ENCODE results near the gene SMC1B.
"Not testable (repeated sequence)": the region's sequence is repeated elsewhere in the genome, so short reads cannot be mapped to it uniquely, and the experiment has no call there.

Gene SMC1B

DNA sequence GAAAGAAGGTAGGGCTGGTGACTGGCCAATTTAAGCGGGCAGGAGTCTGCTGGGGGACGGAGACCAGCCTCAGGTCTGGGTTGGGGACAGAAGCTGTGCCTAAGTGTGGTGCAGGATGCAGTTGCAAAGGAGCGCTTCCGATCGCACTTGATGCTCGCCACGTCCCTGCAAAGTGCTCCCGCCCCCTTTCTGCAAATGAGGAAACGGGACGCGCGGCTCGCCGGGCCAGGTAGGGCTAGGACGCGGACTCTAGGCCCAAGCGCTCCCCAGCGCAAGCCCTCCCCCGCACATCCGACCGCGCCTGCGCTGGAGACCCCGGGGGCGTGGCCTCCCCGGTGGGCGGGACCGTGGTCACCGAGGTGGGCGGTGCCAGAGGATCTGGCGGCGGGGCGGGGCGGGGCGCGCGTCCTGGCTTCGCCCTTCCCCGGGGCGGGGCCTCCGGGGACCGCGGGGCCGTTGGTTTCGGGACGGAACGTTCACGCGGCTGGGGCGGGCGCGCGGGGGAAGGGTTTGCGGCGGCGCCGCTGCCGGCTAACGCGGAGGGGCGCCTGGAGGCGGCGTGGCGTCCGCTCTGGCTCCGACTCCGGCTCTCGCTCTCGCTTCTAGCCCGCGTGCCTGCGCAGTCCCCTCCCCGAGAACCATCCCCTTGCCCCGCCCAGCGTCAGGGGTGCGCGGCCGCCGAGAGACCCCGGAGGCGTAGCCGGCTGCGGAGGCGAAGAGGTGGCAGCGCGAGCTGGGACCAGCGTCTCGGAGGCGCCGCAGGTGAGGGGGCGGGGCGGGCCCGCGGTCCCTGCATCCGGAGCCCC, 103.8 kb downstream of the SMC1B start, which contains the start of gene FAM118A:
Gene FAM118A, plus strand, starts transcription at position 513 of the 806 bp plus-strand sequence. CDS start 12,446 bp downstream, outside the sequence.
- DNase-seq (ENCODE audit: low spot score in 2 of 2): peak; percentile 100
- Mint-ChIP-seq H3K27me3 (no peaks in the 10 kb centered on the region), H3K27ac (peak within 1 kb of the TSS; percentile 93), H3K4me3 (peak within 1 kb of the TSS; percentile 90), H3K4me1 (peaks cover 31% of the 10 kb centered on the region), H3K9me3 (no peaks in the 10 kb centered on the region), H3K36me3 (no peaks in the 10 kb centered on the region)
- ATAC-seq (ENCODE audit: low read depth): peak; percentile 84

DNA sequence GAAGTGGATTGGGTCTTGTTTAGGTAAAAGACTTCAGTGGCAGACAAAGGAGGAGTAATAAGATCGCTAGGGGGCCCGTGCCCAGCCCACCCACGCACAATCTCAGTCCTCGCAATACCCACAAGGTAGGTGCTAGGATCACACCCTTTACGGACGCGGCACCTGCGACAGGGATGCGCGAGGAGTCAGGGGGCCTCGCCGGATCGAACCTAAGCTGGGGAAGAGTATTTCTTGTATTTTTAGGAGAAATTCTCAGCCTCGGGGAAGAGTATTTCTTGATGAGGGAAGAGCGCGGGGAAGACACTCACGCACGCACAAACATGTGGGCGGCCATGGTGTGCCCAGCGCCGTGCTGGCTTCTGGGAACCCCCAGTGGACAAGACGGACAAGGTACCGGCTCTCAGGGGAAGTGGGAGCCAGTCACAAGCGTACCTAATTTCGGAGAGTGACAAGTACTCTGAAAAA, 104.4 kb downstream of the SMC1B start:
- Mint-ChIP-seq H3K4me1 (peaks cover 26% of the 10 kb centered on the region), H3K27ac (peak overlapping the region; percentile 92), H3K4me3 (peak overlapping the region; percentile 90), H3K27me3 (no peaks in the 10 kb centered on the region), H3K36me3 (no peaks in the 10 kb centered on the region), H3K9me3 (no peaks in the 10 kb centered on the region)
- ATAC-seq (ENCODE audit: low read depth) (no peak), DNase-seq (ENCODE audit: low spot score in 2 of 2) (no peak)

DNA sequence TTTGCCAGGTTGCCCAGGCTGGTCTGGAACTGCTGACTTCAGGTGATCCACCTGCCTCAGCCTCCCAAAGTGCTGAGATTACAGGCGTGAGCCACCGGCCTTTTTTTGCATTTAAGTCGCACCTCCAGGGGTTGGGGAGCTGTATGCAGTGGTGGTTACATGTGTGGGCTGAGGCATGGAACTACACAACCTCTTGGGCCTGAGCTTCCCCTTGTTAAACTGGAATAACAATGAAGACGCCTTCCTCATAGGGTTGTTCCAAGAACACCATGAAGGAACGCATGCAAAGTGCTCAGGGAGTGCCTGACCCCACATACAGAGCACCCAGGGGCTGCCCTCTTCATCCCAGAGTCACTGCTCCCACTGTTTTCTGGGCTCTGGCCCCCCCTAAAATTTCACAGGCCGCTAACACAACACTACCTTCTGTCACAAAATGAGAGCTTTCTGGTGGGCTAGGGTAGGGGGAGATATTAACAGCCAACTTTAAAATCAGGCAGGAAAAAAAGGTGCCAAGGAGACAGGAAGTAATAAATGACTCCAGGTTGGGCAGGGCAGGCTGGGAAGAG, 104.9 kb downstream of the SMC1B start:
- H3K4me1 Mint-ChIP-seq: peaks cover 26% of the 10 kb centered on the region
- ATAC-seq (ENCODE audit: low read depth) (no peak), DNase-seq (ENCODE audit: low spot score in 2 of 2) (no peak)
- H3K27me3 Mint-ChIP-seq: no peaks in the 10 kb centered on the region
- H3K9me3 Mint-ChIP-seq: no peaks in the 10 kb centered on the region
- peak overlapping the region; percentile 90 for H3K4me3 Mint-ChIP-seq
- no peaks in the 10 kb centered on the region for H3K36me3 Mint-ChIP-seq
- H3K27ac Mint-ChIP-seq: peak overlapping the region; percentile 92

DNA sequence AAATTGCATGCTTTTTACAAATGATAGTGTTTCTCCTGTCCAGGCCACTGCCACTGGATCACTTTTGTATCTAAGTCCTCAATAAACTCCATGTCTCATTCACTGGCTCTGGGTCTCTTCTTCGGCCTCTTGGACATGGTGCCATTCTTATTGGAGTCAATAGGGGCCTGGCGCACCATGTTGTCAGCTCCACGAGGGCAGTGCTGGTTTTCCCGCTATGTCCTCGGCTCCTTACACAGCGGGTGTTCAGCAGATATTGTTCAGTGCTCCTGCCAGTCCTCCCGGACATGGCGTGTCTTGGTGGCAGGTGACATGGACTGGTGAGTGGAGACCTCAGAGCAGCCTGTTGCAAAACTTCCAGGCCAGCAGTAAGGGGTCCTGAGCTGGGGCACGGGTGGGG, 107.3 kb downstream of the SMC1B start:
- ATAC-seq (ENCODE audit: low read depth) (no peak), DNase-seq (ENCODE audit: low spot score in 2 of 2) (no peak)
- Mint-ChIP-seq H3K36me3 (no peaks in the 10 kb centered on the region), H3K4me1 (peaks cover 17% of the 10 kb centered on the region), H3K9me3 (no peaks in the 10 kb centered on the region), H3K4me3 (no peak overlapping the region), H3K27ac (no peak overlapping the region), H3K27me3 (no peaks in the 10 kb centered on the region)

DNA sequence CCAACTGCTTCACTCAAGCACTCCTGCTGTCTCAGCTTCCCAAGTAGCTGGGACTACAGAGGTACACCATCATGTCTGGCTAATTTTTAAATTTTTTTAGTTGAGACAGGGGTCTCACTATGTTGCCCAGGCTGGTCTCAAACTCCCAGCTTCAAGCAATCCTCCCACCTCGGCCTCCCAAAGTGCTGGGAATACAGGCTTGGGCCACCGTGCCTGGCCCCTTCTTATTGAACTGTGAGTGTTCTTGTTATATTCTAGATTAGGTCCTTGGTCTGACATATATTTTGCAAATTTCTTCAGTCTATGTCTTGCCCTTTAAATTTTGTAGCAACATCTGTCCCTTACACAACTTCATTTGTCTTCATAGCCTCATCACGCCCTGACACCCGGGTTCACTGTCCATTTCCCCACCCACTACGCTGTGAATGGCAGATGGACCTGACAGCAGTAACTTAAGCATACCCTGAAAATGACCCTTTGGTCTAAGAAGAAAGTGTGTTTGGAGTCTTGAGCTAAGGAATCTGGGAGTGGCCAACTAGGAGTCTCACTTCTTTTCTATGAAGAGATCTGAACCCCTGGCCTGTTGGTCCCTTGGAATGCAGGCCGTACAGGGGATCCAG, 107.8 kb downstream of the SMC1B start:
- DNase-seq (ENCODE audit: low spot score in 2 of 2): no peak
- ATAC-seq (ENCODE audit: low read depth): no peak
- Mint-ChIP-seq H3K4me3 (no peak overlapping the region), H3K9me3 (no peaks in the 10 kb centered on the region), H3K4me1 (peaks cover 11% of the 10 kb centered on the region), H3K27ac (no peak overlapping the region), H3K27me3 (no peaks in the 10 kb centered on the region), H3K36me3 (no peaks in the 10 kb centered on the region)

DNA sequence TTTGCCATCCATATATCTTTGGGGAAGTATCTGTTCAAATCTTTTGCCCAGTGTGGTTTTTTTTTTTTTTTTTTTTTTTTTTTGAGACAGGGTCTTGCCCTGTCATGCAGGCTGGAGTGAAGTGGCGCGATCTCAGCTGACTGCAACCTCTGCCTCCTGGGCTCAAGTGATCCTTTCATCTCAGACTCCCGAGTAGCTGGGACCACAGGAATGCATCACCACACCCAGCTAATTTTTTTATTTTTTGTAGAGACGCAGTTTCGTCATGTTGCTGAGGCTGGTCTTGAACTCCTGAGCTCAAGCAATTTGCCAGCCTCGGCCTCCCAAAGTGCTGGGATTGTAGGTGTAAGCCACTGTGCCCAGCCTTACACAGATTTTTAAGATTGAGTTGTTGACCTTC, 108.4 kb downstream of the SMC1B start:
- H3K4me3 Mint-ChIP-seq: no peak overlapping the region
- H3K36me3 Mint-ChIP-seq: no peaks in the 10 kb centered on the region
- H3K27me3 Mint-ChIP-seq: no peaks in the 10 kb centered on the region
- no peak for DNase-seq (ENCODE audit: low spot score in 2 of 2)
- H3K9me3 Mint-ChIP-seq: no peaks in the 10 kb centered on the region
- ATAC-seq (ENCODE audit: low read depth): no peak
- H3K4me1 Mint-ChIP-seq: peaks cover 9% of the 10 kb centered on the region
- no peak overlapping the region for H3K27ac Mint-ChIP-seq

DNA sequence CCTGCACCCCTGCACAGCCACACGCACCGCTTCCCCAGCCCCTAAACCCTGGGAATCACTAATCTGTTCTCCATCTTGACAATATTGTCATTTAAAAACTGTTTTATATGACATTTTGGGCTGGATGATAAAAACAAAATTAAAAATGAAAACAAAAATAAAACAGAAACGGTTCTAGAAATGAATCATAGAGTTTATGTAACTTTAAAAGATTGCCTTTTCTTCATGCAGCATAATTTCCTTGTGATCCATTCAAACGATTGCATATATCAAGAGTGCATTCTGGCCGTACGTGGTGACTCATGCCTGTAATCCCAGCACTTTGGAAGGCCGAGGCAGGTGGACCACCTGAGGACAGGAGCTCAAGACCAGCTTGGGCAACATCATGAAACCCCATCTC, 110.2 kb downstream of the SMC1B start:
- no peak for ATAC-seq (ENCODE audit: low read depth)
- no peaks in the 10 kb centered on the region for H3K27me3 Mint-ChIP-seq
- no peak for DNase-seq (ENCODE audit: low spot score in 2 of 2)
- H3K4me1 Mint-ChIP-seq: peaks cover 2% of the 10 kb centered on the region
- no peak overlapping the region for H3K27ac Mint-ChIP-seq
- no peak overlapping the region for H3K4me3 Mint-ChIP-seq
- H3K9me3 Mint-ChIP-seq: no peaks in the 10 kb centered on the region
- no peaks in the 10 kb centered on the region for H3K36me3 Mint-ChIP-seq

DNA sequence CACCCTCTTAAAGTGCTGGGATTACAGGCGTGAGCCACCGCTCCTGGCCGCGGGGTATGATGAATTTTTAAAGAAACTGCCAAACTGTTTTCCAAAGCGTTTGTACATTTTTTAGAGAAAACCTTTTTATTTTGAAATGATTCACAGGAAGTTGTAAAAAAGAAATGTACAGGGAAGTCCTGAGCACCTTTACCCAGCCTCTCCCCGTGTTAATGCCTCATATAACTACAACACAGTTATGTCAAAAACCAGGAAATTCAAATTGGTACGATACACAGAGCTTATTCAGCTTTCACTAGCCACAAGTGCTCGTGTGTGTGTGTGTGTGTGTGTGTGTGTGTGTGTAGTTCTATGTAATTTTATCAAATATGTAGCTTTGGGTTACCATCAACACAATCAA, 110.6 kb downstream of the SMC1B start:
- Mint-ChIP-seq H3K36me3 (no peaks in the 10 kb centered on the region), H3K27ac (no peak overlapping the region), H3K27me3 (no peaks in the 10 kb centered on the region), H3K9me3 (no peaks in the 10 kb centered on the region), H3K4me3 (no peak overlapping the region), H3K4me1 (peaks cover 2% of the 10 kb centered on the region)
- ATAC-seq (ENCODE audit: low read depth) (no peak), DNase-seq (ENCODE audit: low spot score in 2 of 2) (no peak)

DNA sequence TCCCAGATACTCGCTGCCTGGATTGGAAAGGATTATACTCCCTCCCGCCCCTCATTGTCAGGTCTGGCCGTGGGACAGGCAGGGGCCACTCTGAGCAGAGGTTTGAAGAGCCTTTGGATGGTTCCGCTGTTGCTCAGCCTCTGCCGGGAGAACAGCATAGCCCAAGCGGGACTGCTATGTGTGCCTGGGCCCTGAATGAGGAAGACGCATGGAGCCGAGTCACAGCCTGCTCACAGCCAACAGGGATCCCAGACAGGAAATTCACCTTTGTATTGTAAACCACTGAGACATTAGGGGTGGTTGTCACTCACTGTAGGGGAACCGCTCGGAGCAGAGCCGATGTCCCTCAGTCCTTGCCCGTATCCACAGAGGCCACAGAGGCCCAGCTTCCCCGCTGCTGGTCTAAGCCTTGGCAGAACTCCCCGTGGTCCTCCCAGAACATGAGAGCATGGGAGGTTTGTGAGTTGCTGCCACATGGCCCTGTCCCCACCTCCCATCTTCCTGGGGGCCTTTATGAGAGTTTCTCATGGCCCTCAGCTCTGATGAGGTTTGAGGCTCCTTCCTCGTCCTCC, 114.4 kb downstream of the SMC1B start:
- no peaks in the 10 kb centered on the region for H3K36me3 Mint-ChIP-seq

DNA sequence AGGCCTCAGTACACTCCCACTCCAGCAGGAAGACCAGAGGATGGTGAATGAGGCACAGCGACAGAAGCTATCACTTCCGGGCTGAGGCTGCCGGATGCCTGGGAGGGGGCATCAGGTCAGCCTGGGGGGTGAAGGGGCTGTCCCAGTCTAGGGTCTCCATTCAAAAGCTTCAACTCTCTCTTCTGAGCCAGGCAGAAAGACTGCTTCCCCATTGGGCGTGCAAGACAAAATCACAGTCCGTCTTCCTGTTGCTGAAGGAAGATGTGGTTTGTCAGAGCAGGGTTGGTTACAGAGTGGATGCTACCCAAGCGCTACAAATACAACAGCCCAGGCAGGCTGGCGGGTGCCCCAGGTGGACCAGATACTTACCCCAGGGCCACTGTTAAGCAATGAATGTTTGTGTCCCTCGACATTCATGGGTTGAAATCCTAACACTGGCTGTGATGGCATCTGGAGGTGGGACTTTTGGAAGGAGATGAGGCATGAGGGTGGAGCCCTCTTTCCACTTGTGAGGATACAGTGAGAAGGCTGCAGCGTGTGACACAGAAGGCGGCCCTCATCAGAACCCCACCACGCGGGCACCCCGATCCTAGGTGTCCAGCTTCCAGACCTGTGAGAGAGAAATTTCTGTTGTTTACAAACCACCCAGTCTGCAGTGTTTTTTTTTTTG, 116.6 kb downstream of the SMC1B start:
- no peaks in the 10 kb centered on the region for H3K9me3 Mint-ChIP-seq
- H3K4me3 Mint-ChIP-seq: peak overlapping the region; percentile 53
- H3K27ac Mint-ChIP-seq: peak overlapping the region; percentile 74
- no peaks in the 10 kb centered on the region for H3K36me3 Mint-ChIP-seq
- ATAC-seq (ENCODE audit: low read depth): peak; percentile 95
- H3K4me1 Mint-ChIP-seq: peaks cover 14% of the 10 kb centered on the region
- peak in 1 of 2 donors; percentile 36 for DNase-seq (ENCODE audit: low spot score in 2 of 2)
- no peaks in the 10 kb centered on the region for H3K27me3 Mint-ChIP-seq

More for the DNA sequence above, 114.4 kb downstream of the SMC1B start:
- no peak overlapping the region for H3K4me3 Mint-ChIP-seq
- H3K4me1 Mint-ChIP-seq: peaks cover 13% of the 10 kb centered on the region
- no peaks in the 10 kb centered on the region for H3K9me3 Mint-ChIP-seq
- H3K27ac Mint-ChIP-seq: no peak overlapping the region
- ATAC-seq (ENCODE audit: low read depth): no peak
- no peaks in the 10 kb centered on the region for H3K27me3 Mint-ChIP-seq
- no peak for DNase-seq (ENCODE audit: low spot score in 2 of 2)

DNA sequence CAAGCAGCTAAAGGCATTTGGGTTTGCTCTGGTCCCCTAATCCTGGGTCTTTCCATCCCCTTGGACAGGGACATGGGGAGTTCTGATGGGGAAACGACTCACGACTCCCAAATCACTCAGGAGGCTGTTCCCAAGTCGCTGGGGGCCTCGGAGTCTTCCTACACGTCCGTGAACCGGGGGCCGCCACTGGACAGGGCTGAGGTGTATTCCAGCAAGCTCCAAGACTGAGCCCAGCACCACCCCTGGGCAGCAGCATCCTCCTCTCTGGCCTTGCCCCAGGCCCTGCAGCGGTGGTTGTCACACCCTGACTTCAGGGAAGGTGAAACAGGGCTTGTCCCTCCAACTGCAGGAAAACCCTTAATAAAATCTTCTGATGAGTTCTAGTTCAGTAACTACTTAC, 117.9 kb downstream of the SMC1B start:
- Mint-ChIP-seq H3K9me3 (no peaks in the 10 kb centered on the region), H3K4me3 (no peak overlapping the region), H3K4me1 (peaks cover 14% of the 10 kb centered on the region), H3K27ac (peak overlapping the region; percentile 35), H3K27me3 (no peaks in the 10 kb centered on the region), H3K36me3 (no peaks in the 10 kb centered on the region)
- ATAC-seq (ENCODE audit: low read depth): no peak
- no peak for DNase-seq (ENCODE audit: low spot score in 2 of 2)

DNA sequence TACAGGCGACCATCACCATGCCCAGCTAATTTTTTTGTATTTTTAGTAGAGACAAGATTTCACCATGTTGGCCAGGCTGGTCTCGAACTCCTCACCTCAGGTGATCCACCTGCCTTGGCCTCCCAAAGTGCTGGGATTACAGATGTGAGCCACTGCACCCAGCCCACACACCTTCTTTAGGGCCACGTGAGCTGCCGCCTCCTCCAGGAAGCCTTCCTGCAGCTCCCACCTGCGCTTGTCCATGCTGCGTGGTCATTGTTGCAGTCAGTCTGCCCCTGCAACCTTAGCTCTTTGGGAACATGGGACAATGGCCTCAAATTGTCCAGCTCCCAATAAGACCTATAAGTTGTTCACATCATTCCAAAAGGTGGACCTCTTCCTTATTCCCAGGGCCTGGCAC, 118.4 kb downstream of the SMC1B start:
- H3K27ac Mint-ChIP-seq; H3K4me3 Mint-ChIP-seq; ATAC-seq (ENCODE audit: low read depth); H3K36me3 Mint-ChIP-seq; H3K9me3 Mint-ChIP-seq; DNase-seq (ENCODE audit: low spot score in 2 of 2); H3K27me3 Mint-ChIP-seq: not testable (repeated sequence)
- peaks cover 14% of the 10 kb centered on the region for H3K4me1 Mint-ChIP-seq

Measured in memory B cell (primary cell).